ENCODE measurements around the gene CPS1.

CPS1 gene

DNA sequence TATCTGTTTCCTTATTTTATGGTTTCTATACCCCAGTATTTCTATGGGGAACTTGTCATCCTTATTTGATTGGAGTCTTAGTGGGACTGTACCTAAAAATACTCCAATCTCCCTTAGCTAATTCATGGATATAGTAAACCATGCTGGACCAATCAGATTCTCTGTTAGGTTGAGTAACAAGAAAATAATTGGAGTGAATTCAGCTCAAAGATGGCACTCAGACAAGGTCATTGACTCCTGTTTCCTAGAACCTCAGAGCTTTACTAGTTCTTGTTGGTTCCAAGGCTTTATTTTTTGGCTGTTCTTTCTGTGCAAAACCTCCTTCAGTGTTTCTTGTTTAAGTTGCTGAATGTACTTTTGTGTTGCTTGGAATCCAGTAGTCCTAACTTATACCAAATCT lies 31.9 kb upstream of the CPS1 start:
- no peak overlapping the region for H3K4me3 ChIP-seq (ENCODE audit: low read depth in 1 of 2, low read length in 2 of 2)
- peaks cover 9% of the 10 kb centered on the region for H3K4me1 ChIP-seq (ENCODE audit: insufficient read depth, low read length)
- H3K4me2 ChIP-seq (ENCODE audit: insufficient read depth, low read length) = no peak overlapping the region
- no peak overlapping the region for H3K27ac ChIP-seq (ENCODE audit: low read length)
- no peaks in the 10 kb centered on the region for H4K20me1 ChIP-seq (ENCODE audit: insufficient read depth, low read length)
- H2AFZ ChIP-seq (ENCODE audit: low read depth, low read length) = no peak overlapping the region
- H3K27me3 ChIP-seq (ENCODE audit: insufficient read depth, low read length, poor library complexity) = no peaks in the 10 kb centered on the region
- no peak overlapping the region for H3K9ac ChIP-seq (ENCODE audit: low read depth, low read length)
- no peak for TF ChIP-seq EZH2 (IDR thresholded peaks at IDR 0.05; ENCODE audit: borderline replicate concordance, low read depth, low read length, severe bottlenecking)
- TF ChIP-seq, protein P1, sequence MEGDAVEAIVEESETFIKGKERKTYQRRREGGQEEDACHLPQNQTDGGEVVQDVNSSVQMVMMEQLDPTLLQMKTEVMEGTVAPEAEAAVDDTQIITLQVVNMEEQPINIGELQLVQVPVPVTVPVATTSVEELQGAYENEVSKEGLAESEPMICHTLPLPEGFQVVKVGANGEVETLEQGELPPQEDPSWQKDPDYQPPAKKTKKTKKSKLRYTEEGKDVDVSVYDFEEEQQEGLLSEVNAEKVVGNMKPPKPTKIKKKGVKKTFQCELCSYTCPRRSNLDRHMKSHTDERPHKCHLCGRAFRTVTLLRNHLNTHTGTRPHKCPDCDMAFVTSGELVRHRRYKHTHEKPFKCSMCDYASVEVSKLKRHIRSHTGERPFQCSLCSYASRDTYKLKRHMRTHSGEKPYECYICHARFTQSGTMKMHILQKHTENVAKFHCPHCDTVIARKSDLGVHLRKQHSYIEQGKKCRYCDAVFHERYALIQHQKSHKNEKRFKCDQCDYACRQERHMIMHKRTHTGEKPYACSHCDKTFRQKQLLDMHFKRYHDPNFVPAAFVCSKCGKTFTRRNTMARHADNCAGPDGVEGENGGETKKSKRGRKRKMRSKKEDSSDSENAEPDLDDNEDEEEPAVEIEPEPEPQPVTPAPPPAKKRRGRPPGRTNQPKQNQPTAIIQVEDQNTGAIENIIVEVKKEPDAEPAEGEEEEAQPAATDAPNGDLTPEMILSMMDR (IDR thresholded peaks at IDR 0.05; ENCODE audit: borderline replicate concordance, extremely low read depth, low read length, poor library complexity, severe bottlenecking) = no peak
- H3K36me3 ChIP-seq (ENCODE audit: insufficient read depth, low read length) = no peaks in the 10 kb centered on the region
- no peaks in the 10 kb centered on the region for H3K9me3 ChIP-seq (ENCODE audit: insufficient read depth, low read length, severe bottlenecking)
- no peak for DNase-seq
- no peak for ATAC-seq (ENCODE audit: insufficient read depth, low read depth)
- no peaks in the 10 kb centered on the region for H3K79me2 ChIP-seq (ENCODE audit: insufficient read depth, low read length)

DNA sequence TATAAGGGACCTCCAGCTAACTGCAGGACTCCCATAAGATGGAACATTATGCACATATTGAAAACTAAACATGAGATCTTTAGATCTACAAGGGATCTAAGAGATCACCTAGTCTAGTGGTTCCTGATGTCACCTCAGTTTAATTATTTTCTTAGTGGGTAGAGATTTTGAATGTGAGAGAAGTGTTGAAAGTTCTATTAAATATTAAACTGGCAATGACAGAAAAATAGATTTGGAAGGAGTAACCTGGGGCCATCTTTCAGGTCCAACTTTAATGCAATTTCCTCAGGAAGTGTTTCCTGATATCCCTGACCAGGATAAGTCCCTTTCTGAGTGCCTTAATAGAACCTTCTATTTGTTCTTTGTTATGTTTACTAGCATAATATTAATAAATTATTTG lies 29.1 kb upstream of the CPS1 start:
- Histone ChIP-seq H2AFZ (ENCODE audit: low read depth, low read length) (no peak overlapping the region), H3K27ac (ENCODE audit: low read length) (no peak overlapping the region), H3K9me3 (ENCODE audit: insufficient read depth, low read length, severe bottlenecking) (no peaks in the 10 kb centered on the region), H3K9ac (ENCODE audit: low read depth, low read length) (no peak overlapping the region), H3K36me3 (ENCODE audit: insufficient read depth, low read length) (no peaks in the 10 kb centered on the region), H3K4me3 (ENCODE audit: low read depth in 1 of 2, low read length in 2 of 2) (no peak overlapping the region), H4K20me1 (ENCODE audit: insufficient read depth, low read length) (no peaks in the 10 kb centered on the region), H3K79me2 (ENCODE audit: insufficient read depth, low read length) (no peaks in the 10 kb centered on the region), H3K4me2 (ENCODE audit: insufficient read depth, low read length) (no peak overlapping the region), H3K27me3 (ENCODE audit: insufficient read depth, low read length, poor library complexity) (no peaks in the 10 kb centered on the region), H3K4me1 (ENCODE audit: insufficient read depth, low read length) (no peaks in the 10 kb centered on the region)
- no peak for TF ChIP-seq EZH2 (IDR thresholded peaks at IDR 0.05; ENCODE audit: borderline replicate concordance, low read depth, low read length, severe bottlenecking)
- TF ChIP-seq, protein P1 (IDR thresholded peaks at IDR 0.05; ENCODE audit: borderline replicate concordance, extremely low read depth, low read length, poor library complexity, severe bottlenecking) = no peak
- ATAC-seq (ENCODE audit: insufficient read depth, low read depth) (no peak), DNase-seq (no peak)

DNA sequence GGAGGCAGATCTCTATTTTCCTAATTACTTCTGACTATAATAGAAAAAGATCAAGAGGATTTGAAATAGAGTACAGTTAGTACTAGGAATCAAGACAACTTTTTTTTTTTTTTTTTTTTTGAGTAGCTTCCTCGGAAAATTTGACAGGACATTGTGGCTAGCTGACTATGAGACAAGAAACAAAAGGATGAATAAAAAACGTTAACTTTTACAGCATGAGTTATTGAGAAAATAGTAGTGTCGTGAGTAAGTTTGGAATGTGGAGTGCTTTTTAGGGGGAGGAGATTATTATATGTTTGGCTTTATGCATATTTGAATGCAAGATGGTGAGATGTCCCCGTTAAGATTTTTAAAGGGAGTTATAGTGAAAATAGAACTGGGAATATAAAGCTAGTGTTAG lies 27.7 kb upstream of the CPS1 start:
- no peak for ATAC-seq (ENCODE audit: insufficient read depth, low read depth)
- no peaks in the 10 kb centered on the region for H3K27me3 ChIP-seq (ENCODE audit: insufficient read depth, low read length, poor library complexity)
- no peak overlapping the region for H3K4me2 ChIP-seq (ENCODE audit: insufficient read depth, low read length)
- no peaks in the 10 kb centered on the region for H3K79me2 ChIP-seq (ENCODE audit: insufficient read depth, low read length)
- H2AFZ ChIP-seq (ENCODE audit: low read depth, low read length) = no peak overlapping the region
- no peaks in the 10 kb centered on the region for H3K9me3 ChIP-seq (ENCODE audit: insufficient read depth, low read length, severe bottlenecking)
- no peaks in the 10 kb centered on the region for H4K20me1 ChIP-seq (ENCODE audit: insufficient read depth, low read length)
- no peak overlapping the region for H3K4me3 ChIP-seq (ENCODE audit: low read depth in 1 of 2, low read length in 2 of 2)
- H3K9ac ChIP-seq (ENCODE audit: low read depth, low read length) = no peak overlapping the region
- no peaks in the 10 kb centered on the region for H3K4me1 ChIP-seq (ENCODE audit: insufficient read depth, low read length)
- no peak overlapping the region for H3K27ac ChIP-seq (ENCODE audit: low read length)
- DNase-seq = no peak
- TF ChIP-seq, protein P1 (IDR thresholded peaks at IDR 0.05; ENCODE audit: borderline replicate concordance, extremely low read depth, low read length, poor library complexity, severe bottlenecking) = no peak
- TF ChIP-seq EZH2 (IDR thresholded peaks at IDR 0.05; ENCODE audit: borderline replicate concordance, low read depth, low read length, severe bottlenecking) = no peak
- no peaks in the 10 kb centered on the region for H3K36me3 ChIP-seq (ENCODE audit: insufficient read depth, low read length)

DNA sequence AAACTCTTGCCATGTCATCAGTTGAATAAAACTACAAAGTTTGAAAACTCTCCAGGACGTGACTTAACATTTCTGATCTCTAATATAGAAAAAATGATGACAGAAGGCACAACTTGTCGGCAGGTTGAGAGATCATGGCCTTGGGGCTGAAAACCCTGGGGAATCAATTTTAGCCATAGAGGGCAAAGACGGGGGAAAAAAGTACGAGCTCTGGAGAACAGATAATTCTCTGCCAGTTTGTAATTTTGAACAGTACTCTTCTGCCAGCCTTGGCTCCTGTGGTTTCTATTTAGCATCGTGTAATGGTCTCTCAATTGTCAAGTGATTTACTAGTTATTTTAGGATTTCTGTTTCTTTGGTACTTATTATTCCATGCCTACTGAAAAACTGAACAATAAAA lies 25.3 kb upstream of the CPS1 start:
- no peak overlapping the region for H3K4me3 ChIP-seq (ENCODE audit: low read depth in 1 of 2, low read length in 2 of 2)
- TF ChIP-seq, protein P1 (IDR thresholded peaks at IDR 0.05; ENCODE audit: borderline replicate concordance, extremely low read depth, low read length, poor library complexity, severe bottlenecking) = no peak
- no peak for TF ChIP-seq EZH2 (IDR thresholded peaks at IDR 0.05; ENCODE audit: borderline replicate concordance, low read depth, low read length, severe bottlenecking)
- H3K79me2 ChIP-seq (ENCODE audit: insufficient read depth, low read length) = no peaks in the 10 kb centered on the region
- no peak overlapping the region for H3K27ac ChIP-seq (ENCODE audit: low read length)
- H3K4me2 ChIP-seq (ENCODE audit: insufficient read depth, low read length) = no peak overlapping the region
- H3K4me1 ChIP-seq (ENCODE audit: insufficient read depth, low read length) = no peaks in the 10 kb centered on the region
- H3K36me3 ChIP-seq (ENCODE audit: insufficient read depth, low read length) = no peaks in the 10 kb centered on the region
- no peak overlapping the region for H3K9ac ChIP-seq (ENCODE audit: low read depth, low read length)
- ATAC-seq (ENCODE audit: insufficient read depth, low read depth) (no peak), DNase-seq (no peak)
- no peaks in the 10 kb centered on the region for H3K27me3 ChIP-seq (ENCODE audit: insufficient read depth, low read length, poor library complexity)
- no peaks in the 10 kb centered on the region for H4K20me1 ChIP-seq (ENCODE audit: insufficient read depth, low read length)
- H2AFZ ChIP-seq (ENCODE audit: low read depth, low read length) = no peak overlapping the region
- no peaks in the 10 kb centered on the region for H3K9me3 ChIP-seq (ENCODE audit: insufficient read depth, low read length, severe bottlenecking)

Data from DND-41 (cell line).